Mesenchymal stem cell (in vitro differentiated cells and primary cell): ENCODE results near the gene LRRC26.

Source experiments
- DNase-seq: peaks from one replicate; pipeline ENCODE4 v3.0.0-alpha.2; 2013
- H2AFZ ChIP-seq: one replicate; pipeline ENCODE4 v1.6.1; 2013; ENCODE audit warnings: low read depth, mild to moderate bottlenecking, control low read depth, inconsistent platforms, low read length, moderate library complexity
- H2AK5ac ChIP-seq: 2 replicates; pipeline ENCODE4 v1.6.1; 2013; ENCODE audit warnings: low read length, moderate library complexity, mild to moderate bottlenecking, inconsistent platforms; ENCODE audit not compliant: severe bottlenecking
- H2BK120ac ChIP-seq: one replicate; pipeline ENCODE4 v1.6.1; 2013; ENCODE audit warnings: low read depth, mild to moderate bottlenecking, inconsistent platforms, low read length, moderate library complexity
- H2BK12ac ChIP-seq, 2 experiments: one replicate each; pipeline ENCODE4 v1.6.1; 2013; ENCODE audit warnings: inconsistent platforms in 2 of 2, low read length in 2 of 2, mild to moderate bottlenecking in 2 of 2, moderate library complexity in 2 of 2, control low read depth in 1 of 2
- H2BK15ac ChIP-seq: one replicate; pipeline ENCODE4 v1.6.1; 2013; ENCODE audit warnings: mild to moderate bottlenecking, low read depth, inconsistent platforms; ENCODE audit not compliant: poor library complexity, severe bottlenecking
- H2BK5ac ChIP-seq: 2 replicates; pipeline ENCODE4 v1.6.1; 2013; ENCODE audit warnings: low read depth, mild to moderate bottlenecking, low read length, control low read depth, inconsistent platforms; ENCODE audit not compliant: poor library complexity, severe bottlenecking
- H3K14ac ChIP-seq, 2 experiments: one replicate each; pipeline ENCODE4 v1.6.1; 2013; ENCODE audit warnings: inconsistent platforms in 2 of 2, low read length in 2 of 2, control low read depth in 1 of 2, mild to moderate bottlenecking in 1 of 2, moderate library complexity in 1 of 2
- H3K18ac ChIP-seq, 2 experiments: one replicate each; pipeline ENCODE4 v1.6.1; 2013; ENCODE audit warnings: inconsistent platforms in 2 of 2, low read length in 2 of 2, control low read depth in 1 of 2, low read depth in 1 of 2, mild to moderate bottlenecking in 1 of 2
- H3K23ac ChIP-seq, 2 experiments: one replicate each; pipeline ENCODE4 v1.6.1; 2013; ENCODE audit warnings: inconsistent platforms in 2 of 2, low read length in 2 of 2, mild to moderate bottlenecking in 2 of 2, moderate library complexity in 2 of 2, control low read depth in 1 of 2
- H3K27ac ChIP-seq: 2 replicates; pipeline ENCODE4 v1.5.1; 2013; ENCODE audit warnings: mild to moderate bottlenecking, moderate library complexity, low read length, control low read depth, inconsistent platforms; ENCODE audit not compliant: poor library complexity, severe bottlenecking
- H3K27me3 ChIP-seq, 2 experiments: 2 replicates each; pipeline versions ENCODE4 v1.6.1 to v1.7.0; 2013; ENCODE audit warnings: low read length in 2 of 2, mild to moderate bottlenecking in 2 of 2, moderate library complexity in 2 of 2, control low read depth in 1 of 2, inconsistent platforms in 1 of 2; ENCODE audit not compliant: control insufficient read depth in 1 of 2, insufficient read depth in 1 of 2
- H3K36me3 ChIP-seq, 2 experiments: 2 replicates each; pipeline versions ENCODE4 v1.6.1 to v1.7.0; 2013; ENCODE audit warnings: low read length in 2 of 2, control low read depth in 1 of 2, inconsistent platforms in 1 of 2, low read depth in 1 of 2, mild to moderate bottlenecking in 1 of 2; ENCODE audit not compliant: insufficient read depth in 2 of 2, control insufficient read depth in 1 of 2
- H3K4ac ChIP-seq, 2 experiments: one replicate each; pipeline ENCODE4 v1.6.1; 2013; ENCODE audit warnings: inconsistent platforms in 2 of 2, low read length in 2 of 2, mild to moderate bottlenecking in 2 of 2, moderate library complexity in 2 of 2, control low read depth in 1 of 2, low read depth in 1 of 2
- H3K4me1 ChIP-seq: 2 replicates; pipeline ENCODE4 v1.6.1; 2013; ENCODE audit warnings: low read depth, low read length, control low read depth; ENCODE audit not compliant: control insufficient read depth, insufficient read depth
- H3K4me2 ChIP-seq: 2 replicates; pipeline ENCODE4 v1.6.1; 2013; ENCODE audit warnings: low read length, mild to moderate bottlenecking, inconsistent platforms; ENCODE audit not compliant: poor library complexity, severe bottlenecking
- H3K4me3 ChIP-seq, 2 experiments: 2 replicates each; pipeline versions ENCODE4 v1.5.1 to v1.7.0; 2013; ENCODE audit warnings: low read length in 2 of 2, mild to moderate bottlenecking in 2 of 2, control low read depth in 1 of 2, low read depth in 1 of 2; ENCODE audit not compliant: insufficient read depth in 1 of 2
- H3K79me1 ChIP-seq: replicated peaks from 2 replicates; pipeline ENCODE4 v1.6.1; 2013; ENCODE audit warnings: mild to moderate bottlenecking, control low read depth, low read length, inconsistent platforms; ENCODE audit not compliant: poor library complexity, severe bottlenecking
- H3K9ac ChIP-seq: 2 replicates; pipeline ENCODE4 v1.7.0; 2013; ENCODE audit warnings: mild to moderate bottlenecking, low read length, moderate library complexity
- H3K9me3 ChIP-seq: 2 replicates; pipeline ENCODE4 v1.7.0; 2013; ENCODE audit warnings: mild to moderate bottlenecking, low read length; ENCODE audit not compliant: control insufficient read depth
- H4K8ac ChIP-seq: one replicate; pipeline ENCODE4 v1.6.1; 2013; ENCODE audit warnings: inconsistent platforms, mild to moderate bottlenecking, low read length, moderate library complexity
- H4K91ac ChIP-seq: one replicate; pipeline ENCODE4 v1.6.1; 2013; ENCODE audit warnings: mild to moderate bottlenecking, low read length, inconsistent platforms
- WGBS: methylation state at CpG from one replicate; pipeline ENCODE4 v1.1.7; 2013; ENCODE audit warnings: mixed read lengths; 5-methylcytosine and 5-hydroxymethylcytosine counted together

LRRC26 gene

DNA sequence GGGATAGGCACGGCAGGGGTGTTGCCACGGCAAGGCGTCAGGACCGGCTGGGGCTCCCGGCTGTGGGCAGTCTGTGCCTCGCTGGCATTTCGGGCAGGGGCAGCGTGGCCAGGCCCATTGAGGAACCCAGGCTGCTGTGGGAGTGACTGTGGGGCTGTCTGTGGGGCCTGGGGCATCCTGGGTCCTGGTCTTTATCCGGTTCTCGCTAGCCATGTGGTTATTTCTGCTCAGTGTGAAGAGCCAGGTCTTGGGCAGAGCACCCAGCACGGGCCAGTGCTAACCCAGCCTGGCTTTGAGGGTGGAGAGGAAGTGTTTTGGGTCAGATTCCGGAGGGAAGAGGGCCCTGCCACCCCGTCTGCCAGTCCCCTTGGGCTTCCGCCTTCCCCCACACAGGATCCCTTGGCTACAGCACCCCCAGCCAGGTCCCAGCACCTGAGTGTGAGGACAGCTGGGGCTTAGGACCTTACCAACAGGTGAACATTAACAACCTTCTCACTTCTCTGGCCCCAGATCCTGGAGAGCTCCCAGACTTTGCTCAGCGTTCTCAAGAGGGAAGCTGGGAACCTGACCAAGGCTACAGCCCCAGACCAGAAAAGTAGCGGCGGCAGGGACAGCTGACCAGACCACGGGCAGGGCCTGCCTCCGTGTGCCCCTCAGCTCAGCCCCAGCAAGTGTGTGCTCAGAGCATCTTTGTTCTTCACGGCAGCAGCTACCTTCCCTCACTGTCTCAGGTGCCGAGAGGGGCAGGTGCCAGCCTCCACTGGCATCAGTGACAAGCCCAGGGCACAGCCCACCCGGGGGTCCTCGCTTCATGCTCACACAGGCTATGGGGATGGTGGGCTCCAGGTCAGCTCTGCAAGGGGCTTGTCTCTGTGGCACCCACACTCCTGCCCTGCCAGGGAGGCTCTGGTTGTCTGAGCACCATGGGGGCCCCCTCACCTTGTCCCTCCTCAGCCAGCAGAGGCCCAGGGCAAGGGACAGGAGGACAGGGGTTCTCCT is 19.7 kb upstream of the LRRC26 start:
- Histone ChIP-seq H2AFZ (no peak overlapping the region), H3K79me1 (peaks cover 65% of the 10 kb centered on the region), H3K27ac (peak overlapping the region; percentile 70), H3K9me3 (no peaks in the 10 kb centered on the region), H3K4me3 (peak overlapping the region; percentile 91 to 100), H3K4me2 (peak overlapping the region; percentile 90), H2BK15ac (no peak overlapping the region), H3K4me1 (peaks cover 58% of the 10 kb centered on the region), H3K36me3 (peaks cover 55 to 64% of the 10 kb centered on the region in 2 experiments), H2AK5ac (no peak overlapping the region), H3K18ac (peak overlapping the region in 1 of 2 experiments; percentile 55), H3K9ac (peak overlapping the region; percentile 96), H4K91ac (peak overlapping the region; percentile 37), H3K4ac (peak overlapping the region in 1 of 2 experiments; percentile 2), H3K23ac (no peak overlapping the region), H3K27me3 (no peaks in the 10 kb centered on the region), H2BK12ac (no peak overlapping the region), H3K14ac (peak overlapping the region in 1 of 2 experiments; percentile 50), H4K8ac (peak overlapping the region; percentile 7), H2BK120ac (no peak overlapping the region), H2BK5ac (no peak overlapping the region)
- WGBS: 53% methylated on average over 23 of the region's 23 CpGs
- DNase-seq: no peak

DNA sequence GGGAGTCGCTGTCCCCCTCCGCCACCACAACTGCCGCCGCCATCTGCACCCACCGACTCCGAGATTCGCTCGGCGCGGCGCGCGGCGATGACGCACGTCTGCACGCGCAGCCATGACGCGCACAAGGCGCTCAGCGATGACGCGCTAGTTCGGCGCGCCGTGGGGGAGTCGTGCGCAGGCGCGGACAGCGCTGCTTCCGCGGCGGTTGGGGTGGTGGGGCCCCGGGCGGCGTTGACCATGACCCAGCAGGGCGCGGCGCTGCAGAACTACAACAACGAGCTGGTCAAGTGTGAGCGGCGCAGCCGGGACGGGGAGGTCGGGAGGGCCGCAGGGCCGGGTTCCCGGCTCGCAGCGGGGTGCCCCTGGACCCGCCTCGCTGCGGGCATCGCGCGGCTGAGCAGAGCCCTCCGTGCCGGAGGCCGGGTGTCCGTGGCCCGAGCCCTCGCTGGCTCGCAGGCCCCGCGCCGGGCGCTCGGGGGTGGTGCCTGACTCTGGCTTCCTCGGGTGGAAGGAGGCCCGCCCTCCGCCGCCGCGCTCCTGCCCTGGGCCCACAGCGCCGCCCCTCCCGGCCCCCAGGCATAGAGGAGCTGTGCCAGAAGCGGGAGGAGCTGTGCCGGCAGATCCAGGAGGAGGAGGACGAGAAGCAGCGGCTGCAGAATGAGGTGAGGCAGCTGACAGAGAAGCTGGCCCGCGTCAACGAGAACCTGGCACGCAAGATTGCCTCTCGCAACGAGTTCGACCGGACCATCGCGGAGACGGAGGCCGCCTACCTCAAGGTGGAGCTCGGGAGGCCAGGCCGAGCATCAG is 18.8 kb upstream of the LRRC26 start, which contains the start of the genes ANAPC2 and SSNA1:
TSS of gene ANAPC2 (minus strand) at position 71 of the 807 bp plus-strand sequence. CDS start at position 43, 28 bp downstream.
TSS of gene SSNA1 (plus strand) at position 187 of the 807 bp plus-strand sequence. CDS start at position 238, 51 bp downstream.
- under 1% methylated on average over 64 of the region's 98 CpGs for WGBS
- H2AK5ac ChIP-seq: no peak within 1 kb of the TSS
- peak within 1 kb of the TSS; percentile 88 for H2BK5ac ChIP-seq
- H3K4me1 ChIP-seq: peaks cover 49% of the 10 kb centered on the region
- H3K4me3 ChIP-seq: peak within 1 kb of the TSS; percentile 91 to 100
- H3K27ac ChIP-seq: peak within 1 kb of the TSS; percentile 70
- peaks cover 64 to 72% of the 10 kb centered on the region in 2 experiments for H3K36me3 ChIP-seq
- peak within 1 kb of the TSS in 1 of 2 experiments; percentile 70 for H3K14ac ChIP-seq
- H2BK15ac ChIP-seq: peak within 1 kb of the TSS; percentile 96
- peak within 1 kb of the TSS; percentile 90 to 91 for H3K18ac ChIP-seq
- H3K4ac ChIP-seq: peak within 1 kb of the TSS; percentile 46 to 73
- DNase-seq: peak; percentile 93
- H3K23ac ChIP-seq: no peak within 1 kb of the TSS
- peaks cover 65% of the 10 kb centered on the region for H3K79me1 ChIP-seq
- H3K27me3 ChIP-seq: no peaks in the 10 kb centered on the region
- no peaks in the 10 kb centered on the region for H3K9me3 ChIP-seq
- no peak within 1 kb of the TSS for H2BK12ac ChIP-seq
- H4K91ac ChIP-seq: peak within 1 kb of the TSS; percentile 90
- peak within 1 kb of the TSS; percentile 76 for H2AFZ ChIP-seq
- peak within 1 kb of the TSS; percentile 99 for H4K8ac ChIP-seq
- peak within 1 kb of the TSS; percentile 96 for H3K9ac ChIP-seq
- H3K4me2 ChIP-seq: peak within 1 kb of the TSS; percentile 90
- peak within 1 kb of the TSS; percentile 78 for H2BK120ac ChIP-seq

- peaks cover 70 to 75% of the 10 kb centered on the region in 2 experiments for H3K36me3 ChIP-seq
- peaks cover 62% of the 10 kb centered on the region for H3K79me1 ChIP-seq
- H2AFZ ChIP-seq: peak overlapping the region; percentile 76
- H3K4me3 ChIP-seq: peak overlapping the region; percentile 91 to 100
- H2AK5ac ChIP-seq: no peak overlapping the region
- H2BK12ac ChIP-seq: no peak overlapping the region
- H3K4me2 ChIP-seq: peak overlapping the region; percentile 90
- peak overlapping the region; percentile 75 for H2BK15ac ChIP-seq
- WGBS: under 1% methylated on average over 28 of the region's 31 CpGs
- peak overlapping the region; percentile 46 to 73 for H3K4ac ChIP-seq
- H3K14ac ChIP-seq: peak overlapping the region in 1 of 2 experiments; percentile 70
- no peak for DNase-seq
- H4K8ac ChIP-seq: peak overlapping the region; percentile 99
- peak overlapping the region; percentile 71 for H4K91ac ChIP-seq
- peaks cover 43% of the 10 kb centered on the region for H3K4me1 ChIP-seq
- H2BK120ac ChIP-seq: no peak overlapping the region
- no peaks in the 10 kb centered on the region for H3K27me3 ChIP-seq
- H3K9ac ChIP-seq: peak overlapping the region; percentile 96
- H3K9me3 ChIP-seq: no peaks in the 10 kb centered on the region
- peak overlapping the region; percentile 83 to 87 for H3K18ac ChIP-seq
- no peak overlapping the region for H2BK5ac ChIP-seq
- no peak overlapping the region for H3K23ac ChIP-seq
- H3K27ac ChIP-seq: no peak overlapping the region
Observed at GRCh38 chr9:137188086-137188489, 18.2 kb upstream of the LRRC26 start.
